HepG2 (cell line): ENCODE results near the gene PRSS33. TPM values are rescaled to one million over a fixed set of nuclear protein-coding genes. Genes with fewer than 3 reads are reported as not detected.
A peak's percentile ranks its signal among the peaks of the same experiment; 100 is the strongest.

Experiments
- CEBPB ChIP-seq: IDR thresholded peaks from 2 replicates; pipeline ENCODE4 v1.6.1; 2011; ENCODE audit warnings: low read depth, low read length, improper control_type of control experiment, borderline replicate concordance
- EEA1 ChIP-seq: sonication (generic); formaldehyde crosslinking; IDR thresholded peaks from 2 replicates; pipeline ENCODE4 v1.5.1; 2020; ENCODE audit warnings: mild to moderate bottlenecking, missing genetic modification reagents, borderline replicate concordance
- GABPB1 ChIP-seq: IDR thresholded peaks from 2 replicates; pipeline ENCODE4 v1.6.1; 2016; ENCODE audit warnings: mild to moderate bottlenecking, missing genetic modification reagents, moderate library complexity, missing compliant biosample characterization
- HCFC1 ChIP-seq: fragments of 150-350 bp; IDR thresholded peaks from 2 replicates; pipeline ENCODE4 v1.6.1; 2014; ENCODE audit warnings: low read depth, low read length
- HDAC1 ChIP-seq: sonication (generic); formaldehyde crosslinking; IDR thresholded peaks from 2 replicates; pipeline ENCODE4 v1.5.1; 2020; ENCODE audit warnings: mild to moderate bottlenecking, missing genetic modification reagents
- MAF1 ChIP-seq: sonication (generic); formaldehyde crosslinking; IDR thresholded peaks from 2 replicates; pipeline ENCODE4 v1.5.0; 2020; ENCODE audit warnings: missing genetic modification reagents, borderline replicate concordance
- MAFG ChIP-seq: sonication (generic); formaldehyde crosslinking; IDR thresholded peaks from 2 replicates; pipeline ENCODE4 v1.5.1; 2020; ENCODE audit warnings: mild to moderate bottlenecking, missing genetic modification reagents
- MBD4 ChIP-seq: IDR thresholded peaks from 2 replicates; pipeline ENCODE4 v1.6.1; 2012; ENCODE audit warnings: low read length, inconsistent platforms, borderline replicate concordance
- NR2F6 ChIP-seq, 2 experiments: IDR thresholded peaks; 2 replicates each; pipeline ENCODE4 v1.6.1; 2016; ENCODE audit warnings: antibody characterized with exemption in 1 of 2, mild to moderate bottlenecking in 1 of 2
- RARG ChIP-seq: sonication (generic); formaldehyde crosslinking; IDR thresholded peaks from 2 replicates; pipeline ENCODE4 v1.4.0; 2020; ENCODE audit warnings: low read depth, mild to moderate bottlenecking, missing genetic modification reagents
- SNAI1 ChIP-seq: sonication (generic); formaldehyde crosslinking; IDR thresholded peaks from 2 replicates; pipeline ENCODE4 v1.5.0; 2020; ENCODE audit warnings: mild to moderate bottlenecking, missing genetic modification reagents, borderline replicate concordance
- SOX5 ChIP-seq: IDR thresholded peaks from 2 replicates; pipeline ENCODE4 v1.6.1; 2016; ENCODE audit warnings: borderline replicate concordance
- THAP7 ChIP-seq: sonication (generic); formaldehyde crosslinking; IDR thresholded peaks from 2 replicates; pipeline ENCODE4 v1.8.1; 2023; ENCODE audit warnings: mild to moderate bottlenecking, missing genetic modification reagents
- ZBTB4 ChIP-seq: sonication (generic); formaldehyde crosslinking; IDR thresholded peaks from 2 replicates; pipeline ENCODE4 v1.4.0; 2020; ENCODE audit warnings: missing genetic modification reagents, mild to moderate bottlenecking, borderline replicate concordance
- ZNF18 ChIP-seq: sonication (generic); formaldehyde crosslinking; IDR thresholded peaks from 2 replicates; pipeline ENCODE4 v1.8.0; 2022; ENCODE audit warnings: mild to moderate bottlenecking, missing genetic modification reagents; ENCODE audit not compliant: insufficient replicate concordance
- ZNF276 ChIP-seq: sonication (generic); formaldehyde crosslinking; IDR thresholded peaks from 2 replicates; pipeline ENCODE4 v1.4.0; 2020; ENCODE audit warnings: mild to moderate bottlenecking, low read depth, missing genetic modification reagents
- ZNF30 ChIP-seq: sonication (generic); formaldehyde crosslinking; IDR thresholded peaks from 2 replicates; pipeline ENCODE4 v1.5.0; 2020; ENCODE audit warnings: mild to moderate bottlenecking, missing genetic modification reagents
- ZNF431 ChIP-seq: sonication (generic); formaldehyde crosslinking; IDR thresholded peaks from 2 replicates; pipeline ENCODE4 v1.9.0; 2022; ENCODE audit warnings: missing genetic modification reagents, low read depth, mild to moderate bottlenecking, borderline replicate concordance
- ZNF44 ChIP-seq: sonication (generic); formaldehyde crosslinking; IDR thresholded peaks from 2 replicates; pipeline ENCODE4 v1.5.1; 2020; ENCODE audit warnings: mild to moderate bottlenecking, missing genetic modification reagents
- ZNF607 ChIP-seq: sonication (generic); formaldehyde crosslinking; IDR thresholded peaks from 2 replicates; pipeline ENCODE4 v1.5.1; 2020; ENCODE audit warnings: missing genetic modification reagents, mild to moderate bottlenecking, borderline replicate concordance
- ZSCAN21 ChIP-seq: sonication (generic); formaldehyde crosslinking; IDR thresholded peaks from 2 replicates; pipeline ENCODE4 v1.8.0; 2022; ENCODE audit warnings: mild to moderate bottlenecking, missing genetic modification reagents, moderate library complexity, borderline replicate concordance
- polyA plus RNA-seq, 8 experiments: library from polyadenylated mRNA; depleted of rRNA in 3 of 8; stranded (reverse) in 7 of 8; unstranded in 1 of 8; fragments of >200 nt; fragmentation: Illumina TruSeq in 4 of 8; extraction: Trizol in 4 of 8; gene quantifications; 2 replicates each; pipeline versions ENCODE4 v1.2.1 to v1.2.3, GENCODE V29; 2011 to 2016; ENCODE audit warnings: low read depth in 4 of 8, missing spikeins in 1 of 8, mixed read lengths in 1 of 8; ENCODE audit not compliant: insufficient read depth in 1 of 8
- total RNA-seq, 5 experiments: library from RNA; depleted of rRNA; stranded (reverse); fragments of >200 nt; fragmentation: Illumina TruSeq; extraction: Trizol; gene quantifications; 2 replicates each; pipeline ENCODE4 v1.2.3, GENCODE V29; 2016; ENCODE audit warnings: low read depth in 1 of 5

The PRSS33 gene
- total and polyA plus RNA-seq, 2 of the 13 experiments (the other 11 are each of a cell fraction or from before 2014, with no cell fraction given) = not detected

GRCh38 chr16:2776500-2777139 is 10.7 kb downstream of the PRSS33 start (continued):
- TF ChIP-seq EEA1 (CRISPR knock-in tag) (0 out of 2 replicates have a peak, but pooled peaks have one; percentile 59), CEBPB (no peak), ZNF44 (CRISPR knock-in tag) (no peak), SOX5 (no peak), SNAI1 (CRISPR knock-in tag) (no peak), MAFG (CRISPR knock-in tag) (no peak), ZNF30 (CRISPR knock-in tag) (no peak), HDAC1 (CRISPR knock-in tag) (no peak; the same call in 1 of the 2 replicates), NR2F6 (IDR thresholded peaks at IDR 0.05) (no peak), NR2F6 (CRISPR knock-in tag; IDR thresholded peaks at IDR 0.05) (no peak), ZNF607 (CRISPR knock-in tag) (no peak), ZNF18 (no peak), ZNF431 (CRISPR knock-in tag) (no peak), MBD4 (no peak), ZBTB4 (CRISPR knock-in tag) (no peak; the same call in 1 of the 2 replicates), RARG (no peak), ZNF276 (no peak), GABPB1 (CRISPR knock-in tag) (no peak), MAF1 (no peak), THAP7 (no peak), HCFC1 (no peak), ZSCAN21 (CRISPR knock-in tag) (0 out of 2 replicates have a peak, but pooled peaks have one; percentile 21)
